HG03439 (cell line): ENCODE measurements around the gene ITK.
"Not testable (repeated sequence)": the region's sequence is repeated elsewhere in the genome, so short reads cannot be mapped to it uniquely, and the experiment has no call there.

Experiments used
- ATAC-seq: cut with Tn5 transposase; IDR thresholded peaks from one replicate; pipeline ENCODE4 v1.9.1; 2021; ENCODE audit warnings: mild to moderate bottlenecking, moderate library complexity; ENCODE audit not compliant: unreplicated experiment

The ITK gene

DNA sequence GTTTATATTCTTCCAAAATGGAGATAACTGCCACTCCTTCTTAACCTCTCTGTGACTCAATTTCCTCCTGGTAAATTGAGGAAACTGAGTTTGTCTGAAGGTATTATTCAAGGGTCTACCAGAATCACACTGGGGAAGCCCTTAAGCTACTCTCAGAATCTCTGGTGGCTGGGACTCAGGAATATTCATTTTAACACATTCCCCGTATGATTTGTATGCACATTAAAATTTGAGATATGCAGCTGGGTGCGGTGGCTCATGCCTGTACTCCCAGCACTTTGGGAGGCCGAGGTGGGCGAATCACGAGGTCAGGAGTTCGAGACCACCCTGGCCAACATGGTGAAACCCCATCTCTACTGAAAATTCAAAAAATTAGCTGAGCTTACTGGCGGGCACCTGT lies 64.1 kb downstream of the ITK start:
- not testable (repeated sequence) for ATAC-seq

- no peak for ATAC-seq
These were observed 64.8 kb downstream of the ITK start for GRCh38 chr5:157245476-157245875.

GRCh38 chr5:157245886-157246285 lies 65.2 kb downstream of the ITK start:
- ATAC-seq: no peak

- no peak for ATAC-seq
These were observed 66.6 kb downstream of the ITK start for GRCh38 chr5:157247267-157247666.

GRCh38 chr5:157248821-157249470 lies 68.3 kb downstream of the ITK start:
- ATAC-seq: no peak

DNA sequence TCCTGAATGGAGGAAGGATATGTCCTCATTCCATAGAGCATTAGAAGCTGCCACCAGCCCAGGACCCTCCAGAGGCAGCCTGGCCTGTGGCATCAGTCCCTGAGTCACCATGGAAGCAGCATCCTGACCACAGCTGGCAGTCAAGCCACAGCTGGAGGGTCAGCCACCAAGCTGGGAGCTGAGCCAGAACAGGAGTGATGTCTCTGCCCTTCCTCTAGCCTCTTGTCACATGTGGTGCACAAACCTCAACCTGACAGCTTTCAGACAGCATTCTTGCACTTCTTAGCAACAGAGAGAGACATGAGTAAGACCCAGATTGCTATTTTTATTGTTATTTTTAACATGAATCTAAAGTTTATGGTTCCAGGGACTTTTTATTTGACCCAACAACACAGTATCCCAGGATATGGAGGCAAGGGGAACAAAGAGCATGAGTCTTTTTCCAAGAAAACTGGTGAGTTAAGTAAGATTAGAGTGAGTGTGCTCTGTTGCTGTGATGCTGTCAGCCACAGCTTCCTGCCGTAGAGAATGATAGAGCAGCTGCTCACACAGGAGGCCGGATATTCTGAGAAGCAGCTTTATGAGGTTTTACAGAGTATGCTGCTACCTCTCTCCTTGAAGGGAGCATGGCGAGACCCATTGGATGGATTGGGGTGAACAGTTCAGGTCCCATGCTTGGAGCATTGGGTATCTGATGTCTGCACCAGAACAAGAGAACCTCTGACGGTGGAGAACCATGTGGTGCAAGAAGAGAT lies 72.2 kb downstream of the ITK start:
- ATAC-seq: peak; percentile 89

GRCh38 chr5:157253547-157253946 lies 72.9 kb downstream of the ITK start:
- ATAC-seq: peak; percentile 54

- no peak for ATAC-seq
These were observed 77.8 kb downstream of the ITK start for GRCh38 chr5:157258450-157258849.

- ATAC-seq: no peak
These were observed 79.1 kb downstream of the ITK start for GRCh38 chr5:157259699-157260098.

- no peak for ATAC-seq
These were observed 83.0 kb downstream of the ITK start for GRCh38 chr5:157263496-157264090.

GRCh38 chr5:157265714-157266285 lies 85.2 kb downstream of the ITK start, which contains the start of gene CYFIP2:
TSS of gene CYFIP2 (plus strand) at chr5:157266123. CDS start at chr5:157285362, 19,239 bp downstream.
- peak; percentile 80 for ATAC-seq

GRCh38 chr5:157266286-157267007 lies 85.8 kb downstream of the ITK start:
- peak; percentile 54 for ATAC-seq

DNA sequence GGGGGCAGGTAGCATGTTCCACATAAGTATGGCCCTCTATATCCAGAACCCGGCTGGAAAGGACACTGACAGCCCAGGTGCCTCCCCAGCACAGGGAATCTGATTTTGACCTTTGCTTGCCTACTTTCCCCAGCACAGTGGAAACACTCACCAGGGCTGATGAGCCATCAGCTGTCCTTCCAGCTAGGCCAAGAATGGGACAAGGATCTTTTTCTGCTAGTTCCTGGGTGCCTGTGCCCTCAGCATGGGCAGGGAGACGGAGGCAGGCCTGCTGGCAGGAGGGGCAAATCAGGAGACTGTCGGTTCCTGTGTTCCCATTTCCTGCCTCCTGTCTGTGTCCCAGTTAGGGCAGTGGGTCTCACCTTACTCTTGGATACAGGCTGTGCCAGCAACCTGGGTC lies 86.4 kb downstream of the ITK start:
- no peak for ATAC-seq

- no peak for ATAC-seq
These were observed 87.3 kb downstream of the ITK start for GRCh38 chr5:157267761-157268480.

- ATAC-seq: no peak
These were observed 88.6 kb downstream of the ITK start for GRCh38 chr5:157269165-157269671.

GRCh38 chr5:157269761-157270272 lies 89.2 kb downstream of the ITK start:
- ATAC-seq: no peak

- no peak for ATAC-seq
These were observed 90.1 kb downstream of the ITK start for GRCh38 chr5:157270771-157271170.

DNA sequence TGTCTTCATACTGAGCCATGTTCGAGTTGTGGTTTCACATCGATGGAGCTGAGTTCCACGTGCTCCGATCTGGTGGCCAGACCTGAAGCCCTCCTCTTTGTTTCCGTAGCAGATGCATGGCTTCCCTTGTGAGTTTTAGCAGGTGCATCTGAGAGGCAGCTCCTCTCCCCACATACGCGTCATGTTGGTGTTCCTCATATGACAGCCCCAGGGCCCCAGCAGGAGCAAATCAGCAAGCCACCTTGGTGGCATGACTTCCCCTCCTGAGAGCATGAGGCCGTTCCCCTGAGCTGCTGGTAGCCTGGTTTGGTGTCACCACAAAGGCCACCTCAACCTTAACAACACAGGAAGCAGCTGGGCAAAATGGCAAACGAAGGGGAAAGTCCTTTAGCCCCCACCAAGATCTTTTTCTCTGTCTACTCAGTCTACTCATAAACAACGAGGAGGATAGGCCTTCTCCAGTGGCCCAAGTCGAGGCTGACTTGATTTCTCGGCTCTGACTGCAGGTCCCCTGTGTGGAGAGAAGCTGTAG lies 91.2 kb downstream of the ITK start:
- ATAC-seq: peak; percentile 79

DNA sequence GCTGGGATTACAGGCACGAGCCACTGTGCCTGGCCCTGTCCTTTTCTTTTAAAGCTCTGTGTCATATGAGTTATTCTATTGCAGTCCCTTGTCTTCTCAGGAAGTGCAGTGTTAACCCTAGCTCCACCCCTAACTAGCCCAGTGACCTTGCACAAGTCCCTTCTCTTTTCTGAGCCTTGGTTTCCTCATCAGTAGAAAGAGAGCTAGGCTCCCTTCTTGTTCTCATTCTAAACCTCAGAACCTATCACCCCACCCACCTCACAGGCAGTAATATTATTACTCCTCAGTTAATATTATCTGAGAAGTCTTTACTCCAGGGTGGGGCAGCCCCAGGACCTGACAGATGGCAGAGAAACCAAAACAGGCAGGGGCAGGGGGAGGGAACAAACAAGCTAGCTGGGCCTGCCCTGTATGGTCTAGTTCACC lies 92.5 kb downstream of the ITK start:
- peak; percentile 49 for ATAC-seq

DNA sequence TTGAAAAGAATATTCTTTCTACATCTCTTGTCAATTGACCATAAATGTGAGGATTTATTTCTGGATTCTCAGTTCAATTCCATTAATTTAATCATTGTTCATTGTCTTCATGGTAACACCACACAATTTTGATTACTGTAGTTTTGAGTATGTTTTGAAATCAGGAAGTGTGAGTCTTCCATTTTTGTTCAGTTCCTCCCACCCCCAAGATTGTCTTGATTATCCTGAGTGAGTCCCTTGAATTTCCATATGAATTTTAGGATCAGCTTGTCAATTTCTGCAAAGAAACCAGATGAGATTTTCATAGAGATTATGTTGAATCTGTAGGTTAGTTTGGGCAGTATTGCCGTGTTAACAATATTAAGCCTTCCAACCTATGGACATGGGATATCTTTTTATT lies 94.8 kb downstream of the ITK start:
- ATAC-seq: no peak
